Thyroid gland (tissue), 4 donors: ENCODE data around the gene PLEKHA7. TPM values are rescaled to one million over a fixed set of nuclear protein-coding genes. Genes with fewer than 3 reads are reported as not detected.
"Not testable (repeated sequence)": the region's sequence is repeated elsewhere in the genome, so short reads cannot be mapped to it uniquely, and the experiment has no call there.

Source experiments
- DNase-seq, 2 donors: peaks; one replicate each; pipeline ENCODE4 v3.0.0-alpha.2; 2019
- H3K27ac ChIP-seq, 3 donors: fragments of 200-600 bp; sonication (generic); 1 replicate in 2 of 3; 2 replicates in 1 of 3; pipeline ENCODE4 v1.5.1; 2016 to 2019; ENCODE audit warnings: mild to moderate bottlenecking in 1 of 3, moderate library complexity in 1 of 3
- H3K27me3 ChIP-seq: fragments of 200-600 bp; sonication (generic); one replicate; pipeline ENCODE4 v1.5.1; 2019
- H3K36me3 ChIP-seq, 2 donors: fragments of 200-600 bp; sonication (generic); one replicate each; pipeline ENCODE4 v1.5.1; 2016 to 2019
- H3K4me1 ChIP-seq, 2 donors: fragments of 200-600 bp; sonication (generic); one replicate each; pipeline ENCODE4 v1.5.1; 2017 to 2019
- H3K4me3 ChIP-seq, 3 donors: fragments of 200-600 bp; sonication (generic); replicated peaks in 1 of 3; 1 replicate in 2 of 3; 2 replicates in 1 of 3; pipeline ENCODE4 v1.5.1; 2016; ENCODE audit warnings: mild to moderate bottlenecking in 1 of 3
- H3K9me3 ChIP-seq: fragments of 200-600 bp; sonication (generic); one replicate; pipeline ENCODE4 v1.5.1; 2017
- POLR2A ChIP-seq, 2 donors: fragments of 450-650 bp; IDR thresholded peaks; one replicate each; pipeline ENCODE4 v1.6.1; 2017; ENCODE audit warnings: antibody characterized with exemption in 2 of 2, mild to moderate bottlenecking in 2 of 2, moderate library complexity in 1 of 2
- WGBS, 2 donors: methylation state at CpG; one replicate each; pipeline ENCODE4 v1.1.5; 2017; 5-methylcytosine and 5-hydroxymethylcytosine counted together
- intact Hi-C: fragments of 100-400 bp; cut with DNase I; formaldehyde crosslinking; loops from one replicate; pipeline ENCODE4 v1.15.1; 2023
- total RNA-seq, 4 donors: library from RNA; depleted of rRNA; stranded (reverse); fragments of >200 nt; gene quantifications; one replicate each; pipeline ENCODE4 v1.2.3, GENCODE V29; 2016
- TF ChIP-seq, protein P1 (sequence below), 6 experiments: fragments of 200-600 bp in 3 of 6; fragments of 450-650 bp in 3 of 6; sonication (generic) in 3 of 6; IDR thresholded peaks; one replicate each; pipeline ENCODE4 v1.5.1; 2016 to 2019; ENCODE audit warnings: antibody characterized with exemption in 6 of 6, mild to moderate bottlenecking in 2 of 6, inconsistent platforms in 1 of 6, moderate library complexity in 1 of 6

The PLEKHA7 gene
- total RNA-seq, 4 donors from 2014 or later: 22.5 to 29.0 (median 23.4) TPM

- intact Hi-C loops: loop anchor here (5.0 to 10.0 kb wide), 2 partner anchors 51 to 89 kb away; no protein-coding TSS in a partner anchor
- DNase-seq: no peak
Observed at GRCh38 chr11:16876053-16876752, 138.0 kb downstream of the PLEKHA7 start.

DNA sequence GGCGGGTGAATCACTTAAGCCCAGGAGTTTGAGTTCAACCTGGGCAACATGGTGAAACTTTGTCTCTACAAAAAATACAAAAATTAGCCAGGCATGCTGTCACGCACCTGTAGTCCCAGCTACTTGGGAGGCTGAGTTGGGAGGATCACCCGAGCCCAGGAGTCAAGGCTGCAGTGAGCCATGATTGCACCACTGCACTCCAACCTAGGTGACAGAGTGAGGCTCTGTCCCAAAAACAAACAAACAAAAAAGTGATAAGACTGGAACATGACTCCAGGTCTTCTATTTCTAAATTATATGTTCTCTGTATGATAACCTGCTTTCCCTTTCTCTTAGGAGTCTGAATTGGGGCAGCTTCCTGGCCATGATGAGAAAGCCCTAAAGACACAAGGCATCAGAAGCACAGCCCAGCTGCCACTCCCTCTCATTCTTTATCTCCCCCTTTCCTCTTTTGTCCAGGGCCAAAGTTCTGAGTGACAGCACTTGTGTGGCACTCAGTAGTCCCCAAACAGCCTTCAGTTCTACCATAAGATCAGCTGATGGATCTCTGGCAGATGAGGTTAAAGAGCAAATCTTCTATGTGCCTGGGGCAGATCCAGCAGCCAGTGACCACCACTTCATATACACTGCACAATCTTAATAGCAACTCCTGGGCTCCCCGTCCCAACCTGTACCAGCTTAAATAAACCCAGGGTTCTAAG lies 139.8 kb downstream of the PLEKHA7 start:
- Histone ChIP-seq H3K36me3 (no peaks in the 10 kb centered on the region), H3K27ac (no peak overlapping the region), H3K27me3 (no peaks in the 10 kb centered on the region), H3K4me3 (no peak overlapping the region), H3K4me1 (peaks cover 16 to 32% of the 10 kb centered on the region in 2 donors), H3K9me3 (no peaks in the 10 kb centered on the region)
- TF ChIP-seq, protein P1, sequence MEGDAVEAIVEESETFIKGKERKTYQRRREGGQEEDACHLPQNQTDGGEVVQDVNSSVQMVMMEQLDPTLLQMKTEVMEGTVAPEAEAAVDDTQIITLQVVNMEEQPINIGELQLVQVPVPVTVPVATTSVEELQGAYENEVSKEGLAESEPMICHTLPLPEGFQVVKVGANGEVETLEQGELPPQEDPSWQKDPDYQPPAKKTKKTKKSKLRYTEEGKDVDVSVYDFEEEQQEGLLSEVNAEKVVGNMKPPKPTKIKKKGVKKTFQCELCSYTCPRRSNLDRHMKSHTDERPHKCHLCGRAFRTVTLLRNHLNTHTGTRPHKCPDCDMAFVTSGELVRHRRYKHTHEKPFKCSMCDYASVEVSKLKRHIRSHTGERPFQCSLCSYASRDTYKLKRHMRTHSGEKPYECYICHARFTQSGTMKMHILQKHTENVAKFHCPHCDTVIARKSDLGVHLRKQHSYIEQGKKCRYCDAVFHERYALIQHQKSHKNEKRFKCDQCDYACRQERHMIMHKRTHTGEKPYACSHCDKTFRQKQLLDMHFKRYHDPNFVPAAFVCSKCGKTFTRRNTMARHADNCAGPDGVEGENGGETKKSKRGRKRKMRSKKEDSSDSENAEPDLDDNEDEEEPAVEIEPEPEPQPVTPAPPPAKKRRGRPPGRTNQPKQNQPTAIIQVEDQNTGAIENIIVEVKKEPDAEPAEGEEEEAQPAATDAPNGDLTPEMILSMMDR (IDR thresholded peaks at IDR 0.05): no peak
- no peak for TF ChIP-seq POLR2A (IDR thresholded peaks at IDR 0.05)
- 93 to 96% methylated on average over 4 of the region's 4 CpGs for WGBS, 2 donors
- intact Hi-C loops: loop anchor here (10.0 kb wide), 1 partner anchor 50 kb away; no protein-coding TSS in a partner anchor
- no peak for DNase-seq

More at GRCh38 chr11:16876053-16876752, 138.0 kb downstream of the PLEKHA7 start:
- WGBS, 2 donors: 91 to 92% methylated on average over 5 of the region's 5 CpGs
- Histone ChIP-seq H3K4me3 (no peak overlapping the region), H3K9me3 (no peaks in the 10 kb centered on the region), H3K4me1 (peaks cover 33 to 50% of the 10 kb centered on the region in 2 donors), H3K27ac (no peak overlapping the region), H3K27me3 (no peaks in the 10 kb centered on the region), H3K36me3 (no peaks in the 10 kb centered on the region)
- no peak for TF ChIP-seq POLR2A (IDR thresholded peaks at IDR 0.05)
- TF ChIP-seq, protein P1 (IDR thresholded peaks at IDR 0.05): no peak

DNA sequence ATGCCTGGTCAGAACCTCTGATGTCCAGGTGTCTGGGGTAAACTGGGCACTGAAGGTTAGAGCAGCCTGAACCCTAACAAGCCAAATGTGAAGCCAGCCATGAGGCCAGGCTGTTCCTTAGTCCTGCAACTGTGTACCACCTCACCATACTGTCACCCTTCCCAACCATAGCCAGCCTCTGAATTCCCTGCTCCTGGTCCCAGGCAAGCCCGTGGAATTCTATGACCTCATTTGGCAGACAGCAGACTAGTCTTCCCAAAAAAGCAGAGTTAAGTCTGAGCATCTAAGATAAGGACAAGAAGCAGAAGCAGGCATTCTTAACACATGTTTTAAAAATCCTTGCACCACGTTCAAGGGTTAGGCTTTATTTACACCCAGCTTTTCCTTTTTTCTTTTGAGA lies 140.9 kb downstream of the PLEKHA7 start:
- no peak overlapping the region for H3K27ac ChIP-seq
- WGBS, 2 donors: 59 to 67% methylated on average over 2 of the region's 2 CpGs
- no peaks in the 10 kb centered on the region for H3K9me3 ChIP-seq
- intact Hi-C loops: loop anchor here (10.0 kb wide), 1 partner anchor 48 kb away; no protein-coding TSS in a partner anchor
- H3K27me3 ChIP-seq: no peaks in the 10 kb centered on the region
- H3K4me3 ChIP-seq: no peak overlapping the region
- H3K36me3 ChIP-seq: no peaks in the 10 kb centered on the region
- no peak for DNase-seq
- TF ChIP-seq POLR2A (IDR thresholded peaks at IDR 0.05): no peak
- TF ChIP-seq, protein P1 (IDR thresholded peaks at IDR 0.05): no peak
- H3K4me1 ChIP-seq: peaks cover 7 to 21% of the 10 kb centered on the region in 2 donors

DNA sequence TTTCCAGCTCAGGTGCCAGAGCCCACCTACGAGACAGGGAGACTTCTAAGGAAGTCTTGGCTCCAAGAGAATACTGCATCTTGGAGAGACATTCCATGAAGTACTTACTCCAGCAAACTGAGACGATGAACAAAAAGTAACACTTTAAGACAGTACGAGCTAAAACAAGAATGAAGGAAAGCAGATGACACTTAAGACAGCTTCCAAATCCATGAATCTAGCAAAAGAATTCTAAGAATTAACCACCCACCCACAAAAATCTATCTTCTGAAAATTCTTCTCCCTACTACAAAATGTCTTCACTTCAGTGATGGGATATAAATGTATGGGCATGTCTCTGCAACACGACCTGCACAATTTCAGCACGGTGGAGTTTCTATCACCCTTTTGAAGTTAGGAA lies 142.8 kb downstream of the PLEKHA7 start:
- Histone ChIP-seq H3K36me3 (no peaks in the 10 kb centered on the region), H3K4me1 (peaks cover 0 to 2% of the 10 kb centered on the region in 2 donors), H3K27ac (no peak overlapping the region), H3K4me3 (no peak overlapping the region), H3K27me3 (no peaks in the 10 kb centered on the region), H3K9me3 (no peaks in the 10 kb centered on the region)
- no peak for DNase-seq
- no peak for TF ChIP-seq POLR2A (IDR thresholded peaks at IDR 0.05)
- TF ChIP-seq, protein P1 (IDR thresholded peaks at IDR 0.05): no peak
- 70 to 74% methylated on average over 5 of the region's 5 CpGs for WGBS, 2 donors
- intact Hi-C loops: loop anchor here (10.0 kb wide), 1 partner anchor 47 kb away; no protein-coding TSS in a partner anchor

- Histone ChIP-seq H3K27me3 (no peaks in the 10 kb centered on the region), H3K36me3 (no peaks in the 10 kb centered on the region), H3K9me3 (no peaks in the 10 kb centered on the region), H3K4me3 (no peak overlapping the region), H3K27ac (no peak overlapping the region), H3K4me1 (no peaks in the 10 kb centered on the region)
- intact Hi-C loops: no loop called here
- WGBS, 2 donors: 72 to 81% methylated on average over 1 of the region's 1 CpG
- DNase-seq: no peak
- TF ChIP-seq, protein P1 (IDR thresholded peaks at IDR 0.05): no peak
- TF ChIP-seq POLR2A (IDR thresholded peaks at IDR 0.05): no peak
Observed at GRCh38 chr11:16867097-16867496, 147.1 kb downstream of the PLEKHA7 start.

- H3K27ac ChIP-seq, H3K27me3 ChIP-seq, intact Hi-C loops, H3K4me1 ChIP-seq, H3K4me3 ChIP-seq, H3K9me3 ChIP-seq, DNase-seq, H3K36me3 ChIP-seq: not testable (repeated sequence)
- 91 to 100% methylated on average over 1 of the region's 1 CpG for WGBS, 2 donors
Observed at GRCh38 chr11:16864428-16864827, 149.8 kb downstream of the PLEKHA7 start.
